OCI-LY1 (cell line): Measurements from ENCODE around the gene OR5AR1.

Source experiments
- EZH2 ChIP-seq: fragments of 200-600 bp; sonication (generic), shearing (Covaris generic); IDR thresholded peaks from 2 replicates; pipeline ENCODE4 v1.8.0; 2017; ENCODE audit warnings: borderline replicate concordance, mixed run types, mild to moderate bottlenecking, antibody characterized with exemption, low read length, moderate library complexity, mixed read lengths
- TF ChIP-seq, protein P1 (sequence below): fragments of 200-600 bp; sonication (generic), shearing (Covaris generic); IDR thresholded peaks from 2 replicates; pipeline ENCODE4 v1.5.1; 2017; ENCODE audit warnings: mild to moderate bottlenecking, antibody characterized with exemption, low read length, moderate library complexity, mixed read lengths

DNA sequence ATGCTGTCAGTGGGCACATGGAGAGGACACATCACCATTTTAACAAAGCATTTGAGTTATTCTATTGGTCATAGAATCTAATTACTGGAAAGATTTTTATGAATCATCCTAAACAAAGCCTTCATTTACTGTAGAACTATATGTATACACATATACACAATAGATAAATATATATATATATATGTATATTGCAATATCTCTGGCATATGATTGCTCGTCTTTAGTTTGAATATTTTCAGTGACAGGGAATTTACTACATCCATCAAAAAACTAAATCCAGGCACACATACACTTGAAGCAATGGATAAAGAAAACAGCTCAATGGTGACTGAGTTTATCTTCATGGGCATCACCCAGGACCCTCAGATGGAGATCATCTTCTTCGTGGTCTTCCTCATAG lies at the start of gene OR5AR1:
- TF ChIP-seq, protein P1, sequence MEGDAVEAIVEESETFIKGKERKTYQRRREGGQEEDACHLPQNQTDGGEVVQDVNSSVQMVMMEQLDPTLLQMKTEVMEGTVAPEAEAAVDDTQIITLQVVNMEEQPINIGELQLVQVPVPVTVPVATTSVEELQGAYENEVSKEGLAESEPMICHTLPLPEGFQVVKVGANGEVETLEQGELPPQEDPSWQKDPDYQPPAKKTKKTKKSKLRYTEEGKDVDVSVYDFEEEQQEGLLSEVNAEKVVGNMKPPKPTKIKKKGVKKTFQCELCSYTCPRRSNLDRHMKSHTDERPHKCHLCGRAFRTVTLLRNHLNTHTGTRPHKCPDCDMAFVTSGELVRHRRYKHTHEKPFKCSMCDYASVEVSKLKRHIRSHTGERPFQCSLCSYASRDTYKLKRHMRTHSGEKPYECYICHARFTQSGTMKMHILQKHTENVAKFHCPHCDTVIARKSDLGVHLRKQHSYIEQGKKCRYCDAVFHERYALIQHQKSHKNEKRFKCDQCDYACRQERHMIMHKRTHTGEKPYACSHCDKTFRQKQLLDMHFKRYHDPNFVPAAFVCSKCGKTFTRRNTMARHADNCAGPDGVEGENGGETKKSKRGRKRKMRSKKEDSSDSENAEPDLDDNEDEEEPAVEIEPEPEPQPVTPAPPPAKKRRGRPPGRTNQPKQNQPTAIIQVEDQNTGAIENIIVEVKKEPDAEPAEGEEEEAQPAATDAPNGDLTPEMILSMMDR: no peak
- no peak for TF ChIP-seq EZH2
